HUES48 (cell line): ENCODE results near the gene STRC.

Experiments used
- H3K27ac ChIP-seq: one replicate; pipeline ENCODE4 v1.7.0; 2013; ENCODE audit warnings: low read depth, low read length, inconsistent platforms
- H3K27me3 ChIP-seq: 2 replicates; pipeline ENCODE4 v1.6.1; 2013; ENCODE audit warnings: mild to moderate bottlenecking, low read length; ENCODE audit not compliant: control insufficient read depth, insufficient read depth
- H3K36me3 ChIP-seq: 2 replicates; pipeline ENCODE4 v1.6.1; 2013; ENCODE audit warnings: low read length; ENCODE audit not compliant: control insufficient read depth, insufficient read depth
- H3K4me1 ChIP-seq: 2 replicates; pipeline ENCODE4 v1.6.1; 2013; ENCODE audit warnings: mild to moderate bottlenecking, low read length; ENCODE audit not compliant: control insufficient read depth, insufficient read depth
- H3K4me3 ChIP-seq: 2 replicates; pipeline ENCODE4 v1.5.1; 2013; ENCODE audit warnings: mild to moderate bottlenecking, low read depth, low read length
- H3K9ac ChIP-seq: 2 replicates; pipeline ENCODE4 v1.6.1; 2013; ENCODE audit warnings: mild to moderate bottlenecking, low read depth, low read length, moderate library complexity
- H3K9me3 ChIP-seq: 2 replicates; pipeline ENCODE4 v1.6.1; 2013; ENCODE audit warnings: low read length; ENCODE audit not compliant: control insufficient read depth, insufficient read depth

The STRC gene

GRCh38 chr15:43552986-43553385, 65.6 kb downstream of the STRC start:
- no peaks in the 10 kb centered on the region for H3K27me3 ChIP-seq
- no peaks in the 10 kb centered on the region for H3K9me3 ChIP-seq
- no peaks in the 10 kb centered on the region for H3K4me1 ChIP-seq
- H3K9ac ChIP-seq, result no peak overlapping the region
- no peaks in the 10 kb centered on the region for H3K36me3 ChIP-seq
- no peak overlapping the region for H3K27ac ChIP-seq
- H3K4me3 ChIP-seq, result no peak overlapping the region

DNA sequence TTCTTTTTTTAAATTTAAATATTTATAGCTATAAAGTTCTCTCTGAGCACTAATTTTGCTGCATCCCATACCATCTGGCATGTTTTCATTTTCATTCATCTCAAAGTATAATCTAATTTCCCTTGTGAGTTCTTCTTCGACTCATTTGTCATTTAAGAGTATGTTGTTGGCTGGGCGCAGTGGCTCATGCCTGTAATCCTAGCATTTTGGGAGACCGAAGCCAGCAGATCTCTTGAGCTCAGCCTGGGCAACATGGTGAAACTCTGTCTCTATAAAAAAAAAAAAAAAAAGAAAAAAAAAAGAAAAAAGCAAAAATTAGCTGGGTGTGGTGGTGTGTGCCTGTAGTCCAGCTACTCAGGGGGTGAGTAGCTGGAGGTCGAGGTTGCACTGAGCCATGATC, 66.3 kb downstream of the STRC start:
- Histone ChIP-seq H3K4me3 (no peak overlapping the region), H3K4me1 (no peaks in the 10 kb centered on the region), H3K27me3 (no peaks in the 10 kb centered on the region), H3K36me3 (no peaks in the 10 kb centered on the region), H3K27ac (no peak overlapping the region), H3K9me3 (no peaks in the 10 kb centered on the region), H3K9ac (no peak overlapping the region)

DNA sequence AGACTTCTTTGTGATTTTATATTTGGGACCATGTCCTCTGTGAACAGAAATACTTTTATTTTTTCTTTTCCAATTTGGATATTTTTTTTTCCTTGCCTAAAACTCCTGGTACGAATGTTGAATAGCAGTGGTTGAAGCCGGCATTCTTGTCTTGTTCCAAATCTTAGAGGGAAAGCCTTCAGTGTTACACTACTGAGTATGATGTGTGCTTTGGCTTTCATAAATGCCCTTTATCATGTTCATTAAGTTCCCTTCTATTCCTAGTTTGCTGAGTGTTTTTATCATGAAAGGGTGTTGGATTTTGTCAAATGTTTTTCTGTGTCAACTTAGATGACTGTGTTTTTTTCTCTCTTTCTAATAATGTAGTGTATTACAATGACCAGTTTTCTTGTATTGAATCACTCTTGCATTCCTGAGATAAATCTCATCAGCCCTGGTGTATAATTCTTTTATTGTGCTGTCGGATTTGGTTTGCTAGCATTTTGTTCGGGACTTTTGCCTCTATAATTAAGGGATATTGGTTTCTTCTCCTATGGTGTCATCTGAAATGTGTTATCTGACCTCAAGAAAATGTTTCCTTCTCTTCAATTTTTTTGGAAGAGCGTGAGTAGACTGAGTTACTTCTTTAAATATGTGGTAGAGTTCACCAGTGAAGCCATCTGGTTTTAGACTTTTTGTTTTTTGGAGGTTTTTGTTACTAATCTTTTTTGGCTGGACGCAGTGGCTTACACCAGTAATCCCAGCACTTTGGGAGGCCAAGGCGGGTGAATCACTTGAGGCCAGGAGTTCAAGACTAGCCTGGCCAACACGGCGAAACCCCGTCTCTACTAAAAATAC, 67.9 kb downstream of the STRC start:
- Histone ChIP-seq H3K9ac (no peak overlapping the region), H3K4me3 (no peak overlapping the region), H3K27ac (no peak overlapping the region), H3K4me1 (no peaks in the 10 kb centered on the region), H3K27me3 (no peaks in the 10 kb centered on the region), H3K9me3 (no peaks in the 10 kb centered on the region), H3K36me3 (no peaks in the 10 kb centered on the region)
